ENCODE measurements around the gene NFXL1.
"Not testable (repeated sequence)": the region's sequence is repeated elsewhere in the genome, so short reads cannot be mapped to it uniquely, and the experiment has no call there.

Gene NFXL1

GRCh38 chr4:47914220-47914925, at the start of gene NFXL1:
NFXL1 (minus strand) TSS chr4:47914583; CDS start chr4:47914203, 380 bp downstream.
- peak; percentile 93 for DNase-seq (ENCODE audit: low spot score)

GRCh38 chr4:47954677-47955076, 40.3 kb upstream of the NFXL1 start:
- no peak for DNase-seq (ENCODE audit: low spot score)

GRCh38 chr4:47954245-47954644, 39.9 kb upstream of the NFXL1 start:
- no peak for DNase-seq (ENCODE audit: low spot score)

- no peak for DNase-seq (ENCODE audit: low spot score)
Measured at GRCh38 chr4:47945930-47946726, 31.7 kb upstream of the NFXL1 start.

GRCh38 chr4:47942081-47942819, 27.9 kb upstream of the NFXL1 start:
- DNase-seq (ENCODE audit: low spot score), result no peak

GRCh38 chr4:47939456-47939855, 25.1 kb upstream of the NFXL1 start:
- DNase-seq (ENCODE audit: low spot score), result no peak

- DNase-seq (ENCODE audit: low spot score), result no peak
Measured at GRCh38 chr4:47936336-47936735, 22.0 kb upstream of the NFXL1 start.

GRCh38 chr4:47933840-47934239, 19.5 kb upstream of the NFXL1 start:
- peak; percentile 58 for DNase-seq (ENCODE audit: low spot score)

- DNase-seq (ENCODE audit: low spot score), result no peak
Measured at GRCh38 chr4:47930971-47931804, 16.8 kb upstream of the NFXL1 start.

- DNase-seq (ENCODE audit: low spot score), result no peak
Measured at GRCh38 chr4:47929682-47930201, 15.4 kb upstream of the NFXL1 start.

- peak; percentile 23 for DNase-seq (ENCODE audit: low spot score)
Measured at GRCh38 chr4:47926667-47927258, 12.4 kb upstream of the NFXL1 start.

GRCh38 chr4:47923261-47923608, 8.9 kb upstream of the NFXL1 start:
- DNase-seq (ENCODE audit: low spot score), result not testable (repeated sequence)

GRCh38 chr4:47922436-47923260, 8.3 kb upstream of the NFXL1 start:
- DNase-seq (ENCODE audit: low spot score), result not testable (repeated sequence)

- not testable (repeated sequence) for DNase-seq (ENCODE audit: low spot score)
Measured at GRCh38 chr4:47917163-47917562, 2.8 kb upstream of the NFXL1 start.

GRCh38 chr4:47915378-47915777, 995 bp upstream of the NFXL1 start:
- DNase-seq (ENCODE audit: low spot score), result no peak

GRCh38 chr4:47914926-47915237, 499 bp upstream of the NFXL1 start:
- DNase-seq (ENCODE audit: low spot score), result no peak

GRCh38 chr4:47913861-47914219, 543 bp downstream of the NFXL1 start:
- DNase-seq (ENCODE audit: low spot score), result no peak

- DNase-seq (ENCODE audit: low spot score), result no peak
Measured at GRCh38 chr4:47913330-47913729, 1.1 kb downstream of the NFXL1 start.

- DNase-seq (ENCODE audit: low spot score), result no peak
Measured at GRCh38 chr4:47907089-47907646, 7.2 kb downstream of the NFXL1 start.

- DNase-seq (ENCODE audit: low spot score), result no peak
Measured at GRCh38 chr4:47899639-47900038, 14.7 kb downstream of the NFXL1 start.
